BE2C (cell line): ENCODE results near the gene EIF3K.
"Not testable (repeated sequence)": the region's sequence is repeated elsewhere in the genome, so short reads cannot be mapped to it uniquely, and the experiment has no call there.

Experiments used
- DNase-seq: peaks from one replicate; pipeline ENCODE4 v3.0.0-alpha.2; 2020
- H3K27me3 ChIP-seq: fragments of 250-450 bp; sonication (Bioruptor Pico); 2 replicates; pipeline ENCODE4 v1.5.1; 2020; ENCODE audit warnings: mild to moderate bottlenecking
- H3K36me3 ChIP-seq: fragments of 250-450 bp; sonication (Bioruptor Pico); 2 replicates; pipeline ENCODE4 v1.5.1; 2020; ENCODE audit warnings: mild to moderate bottlenecking
- H3K4me1 ChIP-seq: fragments of 250-450 bp; sonication (Bioruptor Pico); 2 replicates; pipeline ENCODE4 v1.5.1; 2020
- H3K4me3 ChIP-seq: 2 replicates; pipeline ENCODE4 v1.5.1; 2011; ENCODE audit warnings: low read depth, low read length
- H3K9me3 ChIP-seq: fragments of 250-450 bp; sonication (Bioruptor Pico); 2 replicates; pipeline ENCODE4 v1.5.1; 2020
- CTCF ChIP-seq: IDR thresholded peaks from 2 replicates; pipeline ENCODE4 v1.5.1; 2012; ENCODE audit warnings: mild to moderate bottlenecking, low read depth, low read length

EIF3K gene

DNA sequence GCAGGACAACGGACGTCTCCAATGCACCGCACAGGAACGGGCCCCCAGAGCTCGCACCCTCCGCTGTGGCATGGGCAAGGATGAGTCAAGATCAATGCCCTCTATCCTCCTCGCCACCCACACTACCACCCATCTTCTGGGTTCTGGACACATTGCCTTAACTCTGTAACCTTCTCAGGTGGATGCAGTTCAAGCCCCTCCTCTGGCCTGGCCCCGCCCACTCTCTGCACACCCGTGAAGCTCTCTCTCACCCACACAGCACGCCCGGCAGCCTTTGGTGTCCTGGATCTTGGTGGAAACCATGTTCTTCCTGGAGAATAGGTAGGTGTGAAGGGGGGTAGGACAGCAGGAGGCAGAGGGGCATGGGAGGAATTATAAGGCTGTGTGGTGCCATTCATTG, 21.9 kb upstream of the EIF3K start:
- H3K4me1 ChIP-seq = no peaks in the 10 kb centered on the region
- no peak overlapping the region for H3K4me3 ChIP-seq
- no peak for TF ChIP-seq CTCF
- H3K36me3 ChIP-seq = no peaks in the 10 kb centered on the region
- no peaks in the 10 kb centered on the region for H3K27me3 ChIP-seq
- DNase-seq = no peak
- H3K9me3 ChIP-seq = no peaks in the 10 kb centered on the region

GRCh38 chr19:38599722-38600121, 19.3 kb upstream of the EIF3K start:
- Histone ChIP-seq H3K4me3 (no peak overlapping the region), H3K4me1 (no peaks in the 10 kb centered on the region), H3K27me3 (no peaks in the 10 kb centered on the region), H3K36me3 (no peaks in the 10 kb centered on the region), H3K9me3 (no peaks in the 10 kb centered on the region)
- TF ChIP-seq CTCF = no peak
- DNase-seq = no peak

DNA sequence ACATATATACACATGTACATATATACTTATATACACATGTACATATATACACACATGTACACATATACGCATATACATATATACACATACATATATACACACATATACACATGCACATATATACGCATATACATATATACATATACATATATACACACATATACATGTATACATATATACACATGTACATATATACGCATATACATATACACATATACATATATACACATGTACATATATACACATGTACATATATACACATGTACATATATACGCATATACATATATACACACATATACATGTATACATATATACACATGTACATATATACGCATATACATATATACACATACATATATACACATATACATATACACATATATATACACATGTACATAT, 16.1 kb upstream of the EIF3K start:
- H3K9me3 ChIP-seq, H3K36me3 ChIP-seq, DNase-seq, H3K4me3 ChIP-seq, H3K4me1 ChIP-seq, H3K27me3 ChIP-seq: not testable (repeated sequence)

DNA sequence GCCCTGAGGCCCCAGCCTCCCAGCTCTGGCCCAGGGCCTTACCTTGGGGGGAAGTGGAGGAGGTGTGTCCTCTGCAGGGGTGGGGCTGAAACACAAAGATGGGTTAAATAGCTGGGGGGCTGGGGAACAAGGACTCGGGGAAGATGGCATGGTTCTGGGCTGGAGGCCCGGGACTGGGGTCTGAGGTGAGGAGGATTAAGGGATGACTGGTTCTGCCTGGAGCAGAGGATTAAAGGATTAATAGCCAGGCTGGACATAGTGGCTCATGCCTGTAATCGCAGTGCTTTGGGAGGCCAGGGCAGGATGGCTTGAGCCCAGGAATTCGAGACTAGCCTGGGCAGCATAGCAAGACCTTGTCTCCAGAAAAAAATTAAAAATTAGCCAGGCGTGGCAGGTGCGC, 12.9 kb upstream of the EIF3K start:
- no peak for DNase-seq
- H3K27me3 ChIP-seq = no peaks in the 10 kb centered on the region; the same call in 1 of the 2 replicates
- H3K36me3 ChIP-seq = no peaks in the 10 kb centered on the region
- H3K9me3 ChIP-seq = no peaks in the 10 kb centered on the region
- no peak overlapping the region for H3K4me3 ChIP-seq
- H3K4me1 ChIP-seq = no peaks in the 10 kb centered on the region
- TF ChIP-seq CTCF = no peak

- no peak for DNase-seq
- no peaks in the 10 kb centered on the region for H3K9me3 ChIP-seq
- H3K27me3 ChIP-seq = no peaks in the 10 kb centered on the region
- H3K4me3 ChIP-seq = no peak overlapping the region
- no peak for TF ChIP-seq CTCF
- H3K36me3 ChIP-seq = no peaks in the 10 kb centered on the region
- no peaks in the 10 kb centered on the region for H3K4me1 ChIP-seq
Observed at GRCh38 chr19:38614289-38614688, 4.7 kb upstream of the EIF3K start.

- H3K36me3 ChIP-seq = peaks cover 5% of the 10 kb centered on the region
Observed at GRCh38 chr19:38615007-38615581, 3.9 kb upstream of the EIF3K start.

More at GRCh38 chr19:38615007-38615581, 3.9 kb upstream of the EIF3K start:
- H3K4me1 ChIP-seq = no peaks in the 10 kb centered on the region
- no peak for TF ChIP-seq CTCF
- no peaks in the 10 kb centered on the region for H3K9me3 ChIP-seq
- H3K4me3 ChIP-seq = no peak overlapping the region
- DNase-seq = no peak
- no peaks in the 10 kb centered on the region for H3K27me3 ChIP-seq
